Fibroblast of villous mesenchyme (primary cell): ENCODE measurements around the gene MIPEP. TPM values are rescaled to one million over a fixed set of nuclear protein-coding genes. Genes with fewer than 3 reads are reported as not detected.

Source experiments
- DNase-seq: peaks from one replicate; pipeline ENCODE4 v3.0.0-alpha.2; 2010; ENCODE audit warnings: low read depth
- H3K4me3 ChIP-seq: 2 replicates; pipeline ENCODE4 v1.5.1; 2011; ENCODE audit warnings: low read depth, mild to moderate bottlenecking, low read length
- CTCF ChIP-seq: IDR thresholded peaks from 2 replicates; pipeline ENCODE4 v1.5.1; 2012; ENCODE audit warnings: low read depth, mild to moderate bottlenecking, low read length; ENCODE audit not compliant: insufficient read depth
- total RNA-seq: library from RNA; depleted of rRNA; stranded (reverse); fragments of >200 nt; gene quantifications from 2 replicates; pipeline ENCODE4 v1.2.3, GENCODE V29; 2012

MIPEP gene
- total RNA-seq, 1 donor = 38.9 TPM

GRCh38 chr13:23919006-23919405 is 29.8 kb upstream of the MIPEP start:
- no peak for DNase-seq
- no peak overlapping the region for H3K4me3 ChIP-seq
- TF ChIP-seq CTCF = no peak

- TF ChIP-seq CTCF = no peak
- no peak overlapping the region for H3K4me3 ChIP-seq
- DNase-seq = no peak
Observed at GRCh38 chr13:23918208-23918607, 29.0 kb upstream of the MIPEP start.

DNA sequence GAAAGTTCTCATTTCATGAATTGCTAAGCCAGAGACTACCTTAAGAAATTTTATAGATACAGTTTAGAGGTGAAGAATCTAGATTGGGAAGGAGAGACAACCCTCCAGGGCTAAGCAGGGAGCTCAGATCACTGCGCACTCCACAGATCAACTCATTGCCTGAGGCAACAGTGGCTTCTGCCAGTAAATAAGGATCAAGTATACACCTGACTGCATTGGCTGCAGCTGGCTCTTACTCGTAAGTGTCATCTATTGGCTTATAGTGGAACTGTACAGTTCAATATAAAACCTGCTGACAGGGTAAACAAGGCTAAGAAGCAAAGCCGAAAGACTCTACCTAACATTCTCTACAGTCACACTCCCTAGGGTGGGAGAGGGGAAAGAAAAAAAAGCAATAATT is 26.1 kb upstream of the MIPEP start:
- no peak for TF ChIP-seq CTCF
- H3K4me3 ChIP-seq = no peak overlapping the region
- DNase-seq = no peak

DNA sequence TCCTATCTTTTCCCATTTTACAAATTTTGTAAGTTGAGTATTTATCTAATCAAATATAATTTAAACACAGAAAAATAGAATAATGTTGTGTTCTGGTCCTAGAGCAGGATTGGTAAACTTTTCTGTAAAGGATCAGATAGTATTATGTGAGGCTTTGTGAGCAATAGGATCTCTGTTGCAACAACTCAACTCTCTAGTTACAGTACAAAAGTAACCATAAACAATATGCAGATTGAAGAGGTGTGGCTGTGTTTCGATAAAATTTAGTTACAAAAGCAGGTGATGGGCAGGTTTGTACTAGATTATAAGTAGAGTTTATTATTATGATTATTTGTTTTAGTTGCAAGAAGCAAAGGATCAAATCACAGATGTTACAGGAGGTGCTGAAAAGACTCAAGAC is 23.3 kb upstream of the MIPEP start:
- no peak overlapping the region for H3K4me3 ChIP-seq
- no peak for DNase-seq
- TF ChIP-seq CTCF = no peak

- H3K4me3 ChIP-seq = no peak overlapping the region
- no peak for DNase-seq
- no peak for TF ChIP-seq CTCF
Observed at GRCh38 chr13:23909606-23910005, 20.4 kb upstream of the MIPEP start.

- TF ChIP-seq CTCF = no peak
- DNase-seq = peak; percentile 48
- H3K4me3 ChIP-seq = no peak overlapping the region
Observed at GRCh38 chr13:23905766-23906165, 16.6 kb upstream of the MIPEP start.

- no peak for DNase-seq
- no peak for TF ChIP-seq CTCF
- no peak overlapping the region for H3K4me3 ChIP-seq
Observed at GRCh38 chr13:23903906-23904280, 14.7 kb upstream of the MIPEP start.
